Hepatic stellate cell (primary cell): ENCODE results near the gene TIAL1.
"Not testable (repeated sequence)": the region's sequence is repeated elsewhere in the genome, so short reads cannot be mapped to it uniquely, and the experiment has no call there.

Source experiments
- DNase-seq: peaks from one replicate; pipeline ENCODE4 v3.0.0; 2011; ENCODE audit warnings: low spot score

Gene TIAL1, protein sequence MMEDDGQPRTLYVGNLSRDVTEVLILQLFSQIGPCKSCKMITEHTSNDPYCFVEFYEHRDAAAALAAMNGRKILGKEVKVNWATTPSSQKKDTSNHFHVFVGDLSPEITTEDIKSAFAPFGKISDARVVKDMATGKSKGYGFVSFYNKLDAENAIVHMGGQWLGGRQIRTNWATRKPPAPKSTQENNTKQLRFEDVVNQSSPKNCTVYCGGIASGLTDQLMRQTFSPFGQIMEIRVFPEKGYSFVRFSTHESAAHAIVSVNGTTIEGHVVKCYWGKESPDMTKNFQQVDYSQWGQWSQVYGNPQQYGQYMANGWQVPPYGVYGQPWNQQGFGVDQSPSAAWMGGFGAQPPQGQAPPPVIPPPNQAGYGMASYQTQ

DNA sequence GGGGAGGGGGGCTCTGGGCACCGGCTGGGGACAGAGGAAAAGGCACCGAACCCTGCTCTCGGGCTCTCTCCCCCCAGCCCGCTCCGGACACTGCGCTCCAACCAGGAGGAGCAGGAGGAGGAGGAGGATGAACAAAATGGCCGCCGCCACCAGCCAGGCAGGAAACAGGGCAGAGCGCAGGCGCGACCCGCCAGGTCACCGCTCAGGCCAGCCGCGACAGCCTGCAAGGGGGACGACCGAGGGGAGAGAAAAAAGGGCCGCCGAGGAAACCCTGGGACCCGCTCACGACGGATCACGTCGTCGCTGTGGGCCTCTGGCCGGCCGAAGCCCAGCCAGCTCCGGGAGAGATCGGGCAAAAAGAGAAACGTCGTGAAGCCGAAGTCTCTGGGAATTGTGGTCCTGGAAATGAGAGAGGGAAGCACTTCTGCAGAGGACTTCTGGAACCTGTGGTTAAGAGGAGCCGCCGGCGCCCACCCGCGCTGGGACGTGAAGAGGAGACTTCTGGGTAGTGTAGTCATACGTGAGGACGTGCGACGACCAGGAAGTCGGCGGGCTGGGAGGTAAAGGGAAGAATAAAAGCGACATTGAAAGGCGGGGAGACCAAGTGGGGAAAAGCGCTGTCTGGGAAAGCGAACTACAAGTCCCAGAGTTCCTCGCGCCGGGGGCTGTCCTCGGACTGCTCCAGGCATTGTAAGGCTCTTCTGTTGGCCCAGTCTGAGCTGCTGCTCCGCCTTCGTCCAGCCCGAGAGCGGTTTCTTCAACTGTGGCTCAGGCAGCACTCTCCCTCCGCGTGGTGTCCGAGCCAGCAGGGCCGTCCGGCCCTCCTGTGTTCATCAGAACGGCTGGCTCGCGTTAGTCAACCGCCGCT, at the start of gene TIAL1:
TIAL1 (minus strand) TSS at position 428 of the 868 bp plus-strand sequence. CDS start 499 bp downstream, outside the sequence.
- DNase-seq: peak; percentile 93

GRCh38 chr10:119644994-119645393, 48.2 kb upstream of the TIAL1 start:
- no peak for DNase-seq

DNA sequence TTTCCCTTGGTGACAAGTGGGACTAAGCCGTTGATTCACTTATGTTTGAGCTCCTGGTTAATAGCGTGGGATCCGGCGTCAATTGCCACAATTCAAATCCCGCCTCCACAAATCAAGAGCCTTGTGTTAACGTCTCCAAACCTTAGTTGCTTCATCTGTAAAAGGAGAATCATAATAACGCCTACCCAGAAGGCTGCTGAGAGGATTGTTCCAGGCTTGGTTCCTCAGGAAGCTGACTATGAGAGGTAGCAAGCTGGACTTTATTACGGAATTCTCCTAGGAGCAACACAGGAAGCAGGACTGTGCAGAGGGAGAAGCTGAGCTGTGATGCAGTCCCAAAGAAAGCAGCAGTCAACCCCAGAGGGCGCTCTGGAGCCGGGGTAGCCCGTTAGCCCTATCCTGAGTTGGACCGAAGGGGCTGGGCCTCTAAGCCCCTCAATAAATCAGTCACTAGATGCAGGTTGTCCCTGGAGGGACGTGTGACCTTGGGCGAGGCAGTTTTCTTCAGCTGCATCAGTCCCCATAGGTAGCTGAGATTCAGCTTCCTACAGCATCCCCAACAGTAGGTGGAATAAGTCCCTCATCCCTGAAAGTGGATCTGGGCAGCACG, 47.5 kb upstream of the TIAL1 start:
- DNase-seq: no peak

DNA sequence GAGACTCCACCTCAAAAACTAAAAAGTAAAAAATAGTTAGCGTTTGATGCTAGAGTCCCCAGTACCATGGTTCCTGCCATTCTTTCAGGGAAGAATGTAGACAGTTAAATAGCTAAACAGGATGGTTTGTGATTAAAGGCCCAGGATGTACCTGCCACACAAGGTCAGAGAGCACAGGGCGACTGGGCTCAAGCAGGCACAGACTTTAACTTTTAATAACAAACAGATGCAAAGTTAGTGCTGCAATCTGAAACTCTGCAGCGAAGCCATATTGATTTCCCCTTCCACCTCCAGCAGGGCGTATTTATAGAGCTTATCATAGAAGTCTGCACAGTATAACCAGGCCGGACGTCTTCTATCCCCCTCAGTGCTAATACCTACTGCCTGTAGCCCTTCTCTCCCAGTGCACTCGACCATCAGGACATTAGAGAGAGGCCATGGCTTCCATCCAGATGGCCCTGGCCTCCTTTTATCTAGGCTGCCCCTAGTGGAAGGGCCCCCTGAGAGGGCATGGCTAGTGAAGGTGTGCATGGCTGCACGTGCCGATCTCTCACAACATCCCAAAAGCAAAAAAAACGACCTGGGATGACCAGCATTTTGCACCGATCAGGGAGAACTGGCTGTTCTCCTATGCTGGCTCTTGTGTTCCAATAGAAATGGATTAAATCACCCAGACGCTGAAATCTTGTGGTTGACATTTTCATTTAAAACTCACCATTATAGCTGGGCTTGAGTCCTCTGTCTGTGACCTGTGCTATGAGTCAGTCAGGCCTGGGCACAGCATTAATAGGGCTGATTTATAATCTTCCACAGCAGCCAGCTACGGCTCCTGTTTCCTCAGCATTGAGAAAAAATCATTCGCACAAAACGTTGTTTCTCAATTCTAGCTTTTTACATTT, 46.8 kb upstream of the TIAL1 start:
- no peak for DNase-seq

- no peak for DNase-seq
These were observed 45.9 kb upstream of the TIAL1 start for GRCh38 chr10:119642556-119643111.

DNA sequence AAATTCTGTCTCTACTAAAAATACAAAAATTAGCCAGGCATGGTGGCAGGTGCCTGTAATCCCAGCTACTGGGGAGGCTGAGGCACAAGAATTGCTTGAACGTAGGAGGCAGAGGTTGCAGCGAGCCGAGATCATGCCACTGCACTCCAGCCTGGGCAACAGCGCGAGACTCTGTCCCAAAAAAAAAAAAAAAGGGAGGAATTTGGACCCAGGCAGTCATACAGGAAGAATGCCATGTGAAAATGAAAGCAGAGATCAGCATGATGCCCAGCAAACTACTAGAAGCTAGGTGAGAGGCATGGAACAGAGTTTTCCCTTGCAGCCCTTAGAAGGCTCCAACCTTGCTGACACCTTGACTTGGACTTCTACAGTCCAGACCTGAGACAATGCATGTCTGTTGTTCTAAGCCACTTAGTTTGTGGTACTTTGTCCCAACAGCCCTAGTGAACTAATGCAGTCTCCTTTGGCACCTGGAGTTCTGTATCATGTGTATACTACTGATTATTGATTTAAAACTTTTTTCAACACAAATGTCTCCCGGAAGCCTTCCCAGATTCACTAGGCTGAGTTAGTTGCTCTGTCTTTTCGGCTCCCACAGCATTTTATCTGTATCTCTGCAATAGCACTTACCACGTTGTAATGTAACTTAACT, 44.2 kb upstream of the TIAL1 start:
- DNase-seq: no peak

- no peak for DNase-seq
These were observed 43.6 kb upstream of the TIAL1 start for GRCh38 chr10:119640384-119640783.

- no peak for DNase-seq
These were observed 42.2 kb upstream of the TIAL1 start for GRCh38 chr10:119638982-119639381.

DNA sequence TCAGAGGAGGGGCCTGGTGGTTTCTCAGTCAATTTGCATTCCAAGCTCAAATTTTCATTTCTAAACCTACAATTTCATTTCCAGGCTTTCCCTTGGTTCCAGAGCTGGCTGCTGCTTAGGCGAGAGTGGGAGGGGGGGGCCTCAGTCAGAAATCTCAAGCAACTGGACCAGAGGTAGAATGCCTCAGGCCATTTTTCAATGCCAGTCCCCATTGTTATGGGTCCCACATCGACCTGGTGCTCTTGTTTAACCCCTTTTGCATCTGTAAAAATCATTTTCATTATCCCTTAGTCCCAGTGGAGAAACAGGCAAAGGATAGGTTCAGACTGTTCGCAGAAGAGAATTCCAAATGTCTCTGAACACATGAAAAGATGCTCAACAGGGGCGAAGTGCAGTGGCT, 40.9 kb upstream of the TIAL1 start:
- no peak for DNase-seq

GRCh38 chr10:119634219-119634544, 37.4 kb upstream of the TIAL1 start:
- no peak for DNase-seq

DNA sequence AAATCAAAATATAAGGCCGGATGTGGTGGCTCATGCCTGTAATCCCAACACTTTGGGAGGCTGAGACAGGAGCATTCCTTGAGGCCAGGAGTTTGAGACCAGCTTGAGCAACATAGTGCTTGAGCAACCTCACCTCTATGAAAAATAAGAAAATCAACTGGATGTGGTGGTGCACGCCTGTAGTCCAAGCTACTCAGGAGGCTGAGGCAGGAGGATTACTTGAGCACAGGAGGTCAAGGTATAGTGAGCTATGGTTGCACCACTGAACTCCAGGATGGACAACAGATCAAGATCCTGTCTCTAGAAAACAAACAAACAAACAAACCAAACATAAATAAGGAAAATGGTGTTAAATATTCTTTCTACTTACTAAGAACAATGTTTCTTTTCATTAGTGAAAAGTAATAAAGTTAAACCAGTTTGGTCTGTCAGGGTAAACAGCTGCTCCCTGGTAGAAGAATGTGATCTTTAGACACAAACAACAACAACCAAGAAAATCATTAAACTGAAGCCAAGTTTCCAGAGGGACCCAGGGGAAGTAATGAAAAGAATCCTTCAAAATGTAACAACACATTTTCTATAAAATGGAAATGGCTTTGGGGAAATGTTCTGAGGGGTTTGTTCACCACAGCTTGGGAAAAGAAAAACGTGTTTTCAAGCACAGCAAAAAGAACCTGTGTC, 36.9 kb upstream of the TIAL1 start:
- no peak for DNase-seq

DNA sequence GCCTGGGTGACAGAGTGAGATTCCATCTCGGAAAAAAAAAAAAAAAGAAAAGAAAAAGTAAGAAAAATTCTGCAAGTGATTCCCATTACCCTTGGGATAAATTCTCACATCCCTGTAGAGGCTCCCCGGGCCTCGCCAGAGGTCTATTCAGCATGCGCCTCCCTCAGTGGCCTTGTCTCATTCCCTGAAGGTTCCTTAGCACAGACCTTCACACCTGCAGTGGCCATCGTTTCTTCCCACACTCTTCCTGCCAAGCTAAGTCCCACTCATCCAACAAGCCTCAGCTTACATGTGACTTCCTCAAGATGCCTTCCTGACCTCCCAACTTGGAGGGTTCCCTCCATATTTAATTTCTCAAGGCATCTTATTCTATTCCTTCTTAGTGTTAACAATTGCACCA, 33.5 kb upstream of the TIAL1 start:
- DNase-seq: no peak

GRCh38 chr10:119625570-119626280, 29.0 kb upstream of the TIAL1 start:
- no peak for DNase-seq

- DNase-seq: no peak
These were observed 24.3 kb upstream of the TIAL1 start for GRCh38 chr10:119621078-119621384.

DNA sequence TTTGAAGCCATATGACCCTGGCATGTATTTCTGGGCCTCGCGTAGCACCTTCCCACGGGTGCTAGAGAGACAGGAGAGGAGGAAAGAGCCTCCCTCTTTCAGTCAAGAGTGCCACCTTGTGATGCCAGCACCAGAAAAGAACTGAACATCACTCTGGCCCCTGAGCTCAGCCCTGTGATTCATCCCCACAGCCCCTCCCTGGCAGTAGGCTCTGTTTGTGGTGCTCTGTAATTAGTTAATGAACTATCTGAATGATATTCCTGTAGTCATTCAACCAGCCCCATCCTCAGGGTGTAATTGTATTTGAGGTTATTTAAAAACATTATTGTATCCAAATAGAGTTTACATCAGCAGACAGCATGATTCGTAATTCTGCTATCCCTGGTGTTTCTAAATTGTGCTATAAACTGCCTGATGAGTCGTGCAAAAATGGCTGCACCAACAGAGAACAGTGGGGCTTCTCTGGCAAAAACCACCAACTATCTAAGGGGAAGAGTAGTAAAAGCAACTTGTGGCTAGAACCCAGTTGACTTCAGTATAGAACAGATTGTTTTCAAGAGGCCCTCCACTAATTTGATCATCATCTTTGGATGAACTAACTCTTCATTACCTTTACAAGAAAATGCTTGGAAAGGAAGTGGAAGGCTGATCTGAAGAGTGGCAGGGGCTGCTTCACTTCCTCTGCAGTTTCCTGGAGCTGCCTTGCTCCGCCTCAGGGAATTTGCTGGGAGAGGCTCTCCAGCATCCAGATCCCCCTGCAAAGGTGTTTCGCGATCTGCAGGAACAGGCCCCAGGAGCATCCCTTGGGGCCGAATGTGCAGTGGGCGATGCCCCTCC, 23.7 kb upstream of the TIAL1 start:
- DNase-seq: no peak

GRCh38 chr10:119619811-119620210, 23.0 kb upstream of the TIAL1 start:
- not testable (repeated sequence) for DNase-seq

DNA sequence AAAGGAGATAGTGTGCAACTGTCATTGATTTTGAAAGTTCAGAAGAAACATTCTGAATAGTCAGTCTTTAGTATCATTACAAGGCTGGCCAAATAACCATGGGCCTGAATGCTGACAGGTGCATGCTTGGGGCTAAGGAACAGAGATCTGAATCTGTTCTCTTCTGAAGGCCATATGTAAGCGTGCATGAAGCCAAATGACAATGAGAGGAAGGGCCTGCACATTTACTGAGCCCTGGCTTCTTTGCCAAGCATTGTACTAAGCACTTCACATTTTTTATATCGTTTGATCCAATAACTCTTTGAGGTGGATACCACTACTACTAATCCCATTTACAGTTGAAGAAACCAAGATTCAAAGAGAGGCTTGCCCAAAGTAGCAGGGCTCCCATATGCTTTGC, 22.5 kb upstream of the TIAL1 start:
- no peak for DNase-seq

- no peak for DNase-seq
These were observed 20.3 kb upstream of the TIAL1 start for GRCh38 chr10:119616882-119617570.
